ENCODE measurements around the gene AKR1C1.
A peak's percentile ranks its signal among the peaks of the same experiment; 100 is the strongest.
"Not testable (repeated sequence)": the region's sequence is repeated elsewhere in the genome, so short reads cannot be mapped to it uniquely, and the experiment has no call there.

The AKR1C1 gene

GRCh38 chr10:4953405-4953804, 9.8 kb upstream of the AKR1C1 start:
- no peak overlapping the region for H3K4me3 ChIP-seq (ENCODE audit: control insufficient read depth, low read depth, low read length)
- no peak for TF ChIP-seq CTCF (conservative IDR thresholded peaks at IDR 0.05; ENCODE audit: control insufficient read depth, insufficient read depth, low read depth, low read length)
- no peak for DNase-seq (ENCODE audit: low read depth)

GRCh38 chr10:4956088-4956487, 7.1 kb upstream of the AKR1C1 start:
- DNase-seq (ENCODE audit: low read depth); H3K4me3 ChIP-seq (ENCODE audit: control insufficient read depth, low read depth, low read length): not testable (repeated sequence)

DNA sequence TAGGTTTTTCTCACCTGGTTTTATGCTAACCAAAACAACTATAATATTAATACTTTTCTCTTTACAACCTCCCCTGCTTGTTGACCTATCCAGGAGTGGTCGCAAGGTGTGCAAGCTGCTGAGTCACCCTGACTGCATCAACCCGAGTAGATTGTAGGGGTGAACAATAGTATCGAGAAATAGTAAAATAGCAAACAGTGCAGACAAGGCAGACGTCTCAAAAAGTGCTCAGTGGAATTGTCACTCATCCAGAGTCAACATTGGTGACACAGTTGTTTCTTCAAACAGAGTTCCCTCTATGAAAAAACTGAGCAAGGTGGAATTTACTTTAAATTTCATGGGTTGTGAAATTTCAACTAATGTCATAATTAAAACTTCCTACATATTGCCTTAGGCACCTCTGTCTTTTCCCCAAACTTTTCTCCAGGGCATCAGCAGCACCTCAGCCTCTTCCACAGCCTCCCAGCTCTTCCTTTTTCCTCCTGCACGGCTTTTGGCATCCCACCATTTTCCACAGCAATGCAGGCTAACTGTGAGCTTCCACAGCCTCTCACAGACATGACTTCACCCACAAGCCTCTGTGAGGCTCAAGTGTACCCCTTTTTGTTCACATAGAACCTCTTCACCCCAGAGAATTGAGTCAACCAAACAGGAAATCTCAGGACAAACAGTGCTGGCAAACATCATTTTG, 6.1 kb upstream of the AKR1C1 start:
- not testable (repeated sequence) for H3K4me3 ChIP-seq (ENCODE audit: control insufficient read depth, low read depth, low read length); DNase-seq (ENCODE audit: low read depth)

GRCh38 chr10:4961558-4961957, 1.7 kb upstream of the AKR1C1 start:
- DNase-seq (ENCODE audit: low read depth); H3K4me3 ChIP-seq (ENCODE audit: control insufficient read depth, low read depth, low read length): not testable (repeated sequence)

- not testable (repeated sequence) for DNase-seq (ENCODE audit: low read depth); H3K4me3 ChIP-seq (ENCODE audit: control insufficient read depth, low read depth, low read length)
These were observed 907 bp upstream of the AKR1C1 start for GRCh38 chr10:4962308-4962707.

DNA sequence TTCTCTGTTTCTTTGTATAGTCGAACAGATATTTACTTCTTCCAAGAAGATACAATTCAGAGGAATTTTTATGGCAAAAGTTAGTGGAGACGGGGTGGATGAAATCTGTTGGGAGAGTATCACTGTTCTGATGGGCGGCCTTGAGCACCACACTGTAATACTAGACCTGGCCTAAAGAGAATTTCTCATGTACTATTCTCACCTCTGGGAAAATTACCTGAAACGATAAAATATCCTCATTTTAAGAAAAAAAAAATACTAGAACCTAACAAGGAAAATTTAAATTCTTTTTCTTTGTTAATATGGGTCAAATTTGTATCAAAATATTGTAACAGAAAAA, 570 bp downstream of the AKR1C1 start:
- not testable (repeated sequence) for DNase-seq (ENCODE audit: low read depth)
- peak overlapping the region; percentile 48 for H3K4me3 ChIP-seq (ENCODE audit: control insufficient read depth, low read depth, low read length)

GRCh38 chr10:4965763-4966162, 2.5 kb downstream of the AKR1C1 start:
- not testable (repeated sequence) for DNase-seq (ENCODE audit: low read depth); H3K4me3 ChIP-seq (ENCODE audit: control insufficient read depth, low read depth, low read length)

DNA sequence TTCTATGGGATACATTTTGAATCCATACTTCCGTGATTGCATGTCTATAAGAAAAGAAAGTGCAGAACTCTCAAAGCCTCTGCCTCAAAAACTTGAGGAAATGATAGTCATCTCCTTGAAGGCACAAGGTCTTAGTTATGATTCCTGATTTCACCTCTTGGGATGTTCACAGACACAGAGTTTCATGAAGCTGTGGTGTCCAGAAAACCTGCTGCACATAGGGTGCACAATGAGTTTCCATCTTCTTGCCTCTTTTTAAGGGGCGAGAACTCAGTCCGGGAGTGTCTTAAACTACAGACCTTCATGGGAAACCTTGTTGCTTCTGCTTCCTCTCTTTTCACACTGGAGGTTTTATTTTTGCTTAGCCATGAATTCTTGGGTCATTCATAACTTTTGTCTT, 4.0 kb downstream of the AKR1C1 start:
- DNase-seq (ENCODE audit: low read depth); H3K4me3 ChIP-seq (ENCODE audit: control insufficient read depth, low read depth, low read length): not testable (repeated sequence)

GRCh38 chr10:4969289-4969688, 6.1 kb downstream of the AKR1C1 start:
- H3K4me3 ChIP-seq (ENCODE audit: control insufficient read depth, low read depth, low read length); DNase-seq (ENCODE audit: low read depth): not testable (repeated sequence)

DNA sequence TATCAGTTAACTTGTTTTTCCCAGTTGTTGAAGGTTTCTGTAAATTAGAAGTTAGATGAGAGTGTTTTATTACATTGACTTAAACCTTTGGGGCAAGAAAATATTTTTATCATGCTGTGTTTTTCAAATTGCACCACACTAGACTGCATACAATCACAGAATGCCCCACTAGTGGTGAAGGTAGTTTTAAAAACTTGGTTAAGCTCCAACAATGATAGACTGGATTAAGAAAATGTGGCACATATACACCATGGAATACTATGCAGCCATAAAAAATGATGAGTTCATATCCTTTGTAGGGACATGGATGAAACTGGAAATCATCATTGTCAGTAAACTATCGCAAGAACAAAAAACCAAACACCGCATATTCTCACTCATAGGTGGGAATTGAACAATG, 7.1 kb downstream of the AKR1C1 start:
- H3K4me3 ChIP-seq (ENCODE audit: control insufficient read depth, low read depth, low read length); DNase-seq (ENCODE audit: low read depth): not testable (repeated sequence)

DNA sequence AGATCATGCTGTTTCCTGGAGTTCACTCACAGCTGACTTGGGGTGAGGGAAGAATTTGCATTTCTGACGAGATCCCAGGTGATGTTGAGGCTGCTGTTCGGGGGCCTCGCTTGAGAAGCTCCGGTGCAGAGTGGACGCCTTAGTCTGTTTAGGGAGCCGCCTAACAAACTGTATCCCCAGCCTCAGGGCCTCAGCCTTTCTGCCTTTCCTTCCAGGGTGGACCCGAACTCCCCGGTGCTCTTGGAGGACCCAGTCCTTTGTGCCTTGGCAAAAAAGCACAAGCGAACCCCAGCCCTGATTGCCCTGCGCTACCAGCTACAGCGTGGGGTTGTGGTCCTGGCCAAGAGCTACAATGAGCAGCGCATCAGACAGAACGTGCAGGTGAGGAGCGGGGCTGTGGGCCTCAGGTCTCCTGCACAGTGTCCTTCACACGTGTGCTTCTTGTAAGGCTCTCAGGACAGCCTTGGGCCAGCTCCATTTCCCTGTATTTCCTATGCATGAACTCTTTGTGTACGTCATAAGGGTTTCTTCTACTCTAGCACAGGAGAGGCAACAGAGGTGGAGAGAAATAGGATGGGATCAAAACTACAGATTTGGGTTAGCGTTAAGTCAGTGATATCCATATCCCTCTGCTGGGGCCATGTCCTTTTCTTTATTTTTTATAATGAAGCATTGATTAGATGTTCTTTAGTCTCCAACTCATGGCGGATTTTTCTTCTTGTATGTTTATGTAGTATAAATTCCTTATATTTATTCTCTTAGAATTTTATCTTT, 9.3 kb downstream of the AKR1C1 start:
- not testable (repeated sequence) for DNase-seq (ENCODE audit: low read depth); H3K4me3 ChIP-seq (ENCODE audit: control insufficient read depth, low read depth, low read length)

DNA sequence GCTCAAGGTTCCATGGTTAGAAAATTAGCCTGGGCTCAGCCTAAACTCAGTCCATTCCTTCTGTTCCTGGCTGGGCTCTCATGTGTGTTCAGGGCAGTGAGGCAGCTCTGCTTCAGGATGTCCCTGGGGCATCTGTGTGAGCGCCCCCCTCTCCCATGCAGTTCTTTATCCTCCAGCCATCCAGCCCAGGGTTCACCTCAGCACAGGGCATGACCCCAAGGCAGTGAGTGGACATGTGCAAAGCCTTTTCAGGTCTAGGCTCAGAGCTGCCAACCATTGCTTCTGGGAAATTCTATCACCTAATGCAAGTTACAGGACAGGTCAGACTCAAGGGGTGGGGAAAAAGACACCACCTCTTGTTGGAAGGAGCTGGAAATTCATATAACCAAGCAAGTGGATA, 10.1 kb downstream of the AKR1C1 start:
- not testable (repeated sequence) for DNase-seq (ENCODE audit: low read depth); H3K4me3 ChIP-seq (ENCODE audit: control insufficient read depth, low read depth, low read length)

- not testable (repeated sequence) for DNase-seq (ENCODE audit: low read depth); H3K4me3 ChIP-seq (ENCODE audit: control insufficient read depth, low read depth, low read length)
These were observed 11.2 kb downstream of the AKR1C1 start for GRCh38 chr10:4974400-4974799.

Measured in fibroblast of mammary gland (primary cell).